GM23248 (cell line): Measurements from ENCODE around the gene TCF23. TPM values are rescaled to one million over a fixed set of nuclear protein-coding genes. Genes with fewer than 3 reads are reported as not detected.
"Not testable (repeated sequence)": the region's sequence is repeated elsewhere in the genome, so short reads cannot be mapped to it uniquely, and the experiment has no call there.

Experiments
- DNase-seq: peaks from one replicate; pipeline ENCODE4 v3.0.0-alpha.2; 2015
- H2AFZ ChIP-seq: fragments of 200-600 bp; sonication (generic); 2 replicates; pipeline ENCODE4 v1.6.1; 2016; ENCODE audit warnings: antibody characterized with exemption
- H3F3A ChIP-seq: fragments of 200-600 bp; sonication (generic); 2 replicates; pipeline ENCODE4 v1.6.1; 2016; ENCODE audit warnings: mild to moderate bottlenecking, antibody characterized with exemption, mixed run types; ENCODE audit not compliant: insufficient read depth
- H3K27ac ChIP-seq: fragments of 200-600 bp; sonication (generic); 2 replicates; pipeline ENCODE4 v1.5.1; 2016; ENCODE audit warnings: mild to moderate bottlenecking
- H3K27me3 ChIP-seq: fragments of 200-600 bp; sonication (generic); replicated peaks from 2 replicates; pipeline ENCODE4 v1.6.1; 2016; ENCODE audit warnings: mild to moderate bottlenecking; ENCODE audit not compliant: insufficient read depth
- H3K36me3 ChIP-seq: fragments of 200-600 bp; sonication (generic); 2 replicates; pipeline ENCODE4 v1.6.1; 2016; ENCODE audit warnings: low read depth, mild to moderate bottlenecking
- H3K4me1 ChIP-seq: fragments of 200-600 bp; sonication (generic); 2 replicates; pipeline ENCODE4 v1.6.1; 2016; ENCODE audit warnings: mild to moderate bottlenecking; ENCODE audit not compliant: insufficient read depth
- H3K4me2 ChIP-seq: fragments of 200-600 bp; sonication (generic); one replicate; pipeline ENCODE4 v1.6.1; 2016; ENCODE audit warnings: mild to moderate bottlenecking; ENCODE audit not compliant: unreplicated experiment
- H3K4me3 ChIP-seq: fragments of 200-600 bp; sonication (generic); 2 replicates; pipeline ENCODE4 v1.5.1; 2016; ENCODE audit warnings: mild to moderate bottlenecking
- H3K79me2 ChIP-seq: fragments of 200-600 bp; sonication (generic); 2 replicates; pipeline ENCODE4 v1.6.1; 2016; ENCODE audit warnings: mild to moderate bottlenecking; ENCODE audit not compliant: insufficient read depth
- H3K9ac ChIP-seq: fragments of 200-600 bp; sonication (generic); 2 replicates; pipeline ENCODE4 v1.6.1; 2016; ENCODE audit warnings: mild to moderate bottlenecking
- H3K9me2 ChIP-seq: fragments of 200-600 bp; sonication (generic); 2 replicates; pipeline ENCODE4 v1.6.1; 2016; ENCODE audit warnings: mixed run types, mild to moderate bottlenecking, moderate library complexity; ENCODE audit not compliant: insufficient read depth
- H3K9me3 ChIP-seq: fragments of 200-600 bp; sonication (generic); one replicate; pipeline ENCODE4 v1.6.1; 2017; ENCODE audit warnings: low read depth
- H4K20me1 ChIP-seq: fragments of 200-600 bp; sonication (generic); 2 replicates; pipeline ENCODE4 v1.6.0; 2016; ENCODE audit not compliant: insufficient read depth
- EZH2 ChIP-seq: fragments of 200-600 bp; sonication (generic); IDR thresholded peaks from 2 replicates; pipeline ENCODE4 v1.6.1; 2018; ENCODE audit warnings: antibody characterized with exemption, mild to moderate bottlenecking; ENCODE audit not compliant: insufficient read depth, poor library complexity, severe bottlenecking
- EZH2phosphoT487 ChIP-seq: fragments of 200-600 bp; sonication (generic); IDR thresholded peaks from 2 replicates; pipeline ENCODE4 v1.6.1; 2018; ENCODE audit warnings: antibody characterized with exemption, moderate library complexity, mild to moderate bottlenecking, low read depth; ENCODE audit not compliant: insufficient read depth
- WGBS, 2 experiments: methylation state at CpG; one replicate each; pipeline ENCODE4 v1.1.6; 2015 to 2017; ENCODE audit warnings: low lambda C conversion rate in 2 of 2, low coverage in 1 of 2; ENCODE audit errors: missing lambda C conversion rate in 2 of 2; 5-methylcytosine and 5-hydroxymethylcytosine counted together
- in situ Hi-C: fragments of 300-500 bp; cut with MboI; formaldehyde crosslinking; loops from 2 replicates; pipeline ENCODE4 v1.15.0; 2020
- polyA plus RNA-seq: library from polyadenylated mRNA; unstranded; fragments of >200 nt; fragmentation: Nextera tagmentation; extraction: Ambion mirVana; gene quantifications from 2 replicates; pipeline ENCODE4 v1.2.1, GENCODE V29; 2016
- total RNA-seq: library from RNA; depleted of rRNA; stranded (reverse); fragments of >200 nt; shearing (Covaris generic); gene quantifications from 2 replicates; pipeline ENCODE4 v1.2.3, GENCODE V29; 2014

Gene TCF23
- total and polyA plus RNA-seq, 2 experiments from 2014 or later: not detected

GRCh38 chr2:27194538-27195354, 45.9 kb downstream of the TCF23 start:
- Histone ChIP-seq H3K4me3 (no peak overlapping the region), H3K79me2 (no peaks in the 10 kb centered on the region), H3K9me3 (no peaks in the 10 kb centered on the region), H3K4me1 (no peaks in the 10 kb centered on the region), H3K27ac (no peak overlapping the region), H3F3A (no peaks in the 10 kb centered on the region), H3K4me2 (no peak overlapping the region), H3K27me3 (no peaks in the 10 kb centered on the region), H3K36me3 (no peaks in the 10 kb centered on the region), H3K9me2 (no peaks in the 10 kb centered on the region), H4K20me1 (no peaks in the 10 kb centered on the region), H3K9ac (no peak overlapping the region), H2AFZ (no peak overlapping the region)
- DNase-seq: no peak
- WGBS, 2 experiments: 62 to 63% methylated on average over 17 of the region's 17 CpGs
- in situ Hi-C loops: loop anchor here (5.0 kb wide), 1 partner anchor 92 kb away; no protein-coding TSS in a partner anchor
- no peak for TF ChIP-seq EZH2
- TF ChIP-seq EZH2phosphoT487: no peak

GRCh38 chr2:27195799-27196198, 47.0 kb downstream of the TCF23 start:
- H3K4me1 ChIP-seq, H3K36me3 ChIP-seq, H3K9me2 ChIP-seq, H3K4me3 ChIP-seq, H3F3A ChIP-seq, H3K79me2 ChIP-seq, DNase-seq, H3K9ac ChIP-seq, H2AFZ ChIP-seq, in situ Hi-C loops, H3K9me3 ChIP-seq, H3K27me3 ChIP-seq, H4K20me1 ChIP-seq, H3K4me2 ChIP-seq, H3K27ac ChIP-seq: not testable (repeated sequence)
- 74 to 81% methylated on average over 2 to 3 of the region's 3 CpGs for WGBS, 2 experiments

GRCh38 chr2:27198068-27198467, 49.3 kb downstream of the TCF23 start:
- H3K4me1 ChIP-seq, H3K4me3 ChIP-seq, H2AFZ ChIP-seq, H4K20me1 ChIP-seq, H3K4me2 ChIP-seq, H3K36me3 ChIP-seq, H3K27ac ChIP-seq, DNase-seq, H3K79me2 ChIP-seq, H3K9ac ChIP-seq, H3K9me3 ChIP-seq, H3K9me2 ChIP-seq, H3K27me3 ChIP-seq, in situ Hi-C loops, H3F3A ChIP-seq: not testable (repeated sequence)
- WGBS, 2 experiments: 86 to 91% methylated on average over 3 of the region's 3 CpGs

GRCh38 chr2:27198627-27199026, 49.8 kb downstream of the TCF23 start:
- 77 to 85% methylated on average over 2 of the region's 2 CpGs for WGBS, 2 experiments
- Histone ChIP-seq H3K27me3 (no peaks in the 10 kb centered on the region), H3K4me2 (no peak overlapping the region), H3K27ac (no peak overlapping the region), H3K9me2 (no peaks in the 10 kb centered on the region), H3K9ac (no peak overlapping the region), H3K36me3 (no peaks in the 10 kb centered on the region), H4K20me1 (no peaks in the 10 kb centered on the region), H3K9me3 (no peaks in the 10 kb centered on the region), H3K4me1 (0 out of 2 replicates have a peak, but pooled peaks cover 3% of the 10 kb centered on the region), H2AFZ (no peak overlapping the region), H3F3A (no peaks in the 10 kb centered on the region), H3K79me2 (no peaks in the 10 kb centered on the region), H3K4me3 (no peak overlapping the region)
- in situ Hi-C loops: no loop called here
- TF ChIP-seq EZH2phosphoT487 (no peak), EZH2 (no peak)
- no peak for DNase-seq

GRCh38 chr2:27199241-27199640, 50.4 kb downstream of the TCF23 start:
- no peaks in the 10 kb centered on the region for H3K79me2 ChIP-seq
- no peaks in the 10 kb centered on the region for H3K9me2 ChIP-seq
- no peaks in the 10 kb centered on the region for H3K9me3 ChIP-seq
- in situ Hi-C loops: no loop called here
- 0 out of 2 replicates have a peak, but pooled peaks cover 3% of the 10 kb centered on the region for H3K4me1 ChIP-seq
- H3K9ac ChIP-seq: no peak overlapping the region
- H3K27ac ChIP-seq: no peak overlapping the region
- no peak overlapping the region for H3K4me2 ChIP-seq
- WGBS, 2 experiments: 77 to 80% methylated on average over 2 of the region's 2 CpGs
- H2AFZ ChIP-seq: no peak overlapping the region
- no peaks in the 10 kb centered on the region for H3F3A ChIP-seq
- no peaks in the 10 kb centered on the region for H3K27me3 ChIP-seq
- DNase-seq: no peak
- no peaks in the 10 kb centered on the region for H3K36me3 ChIP-seq
- no peak overlapping the region for H3K4me3 ChIP-seq
- H4K20me1 ChIP-seq: no peaks in the 10 kb centered on the region
- TF ChIP-seq EZH2 (no peak), EZH2phosphoT487 (no peak)
